ENCODE results near the gene KNCN.

DNA sequence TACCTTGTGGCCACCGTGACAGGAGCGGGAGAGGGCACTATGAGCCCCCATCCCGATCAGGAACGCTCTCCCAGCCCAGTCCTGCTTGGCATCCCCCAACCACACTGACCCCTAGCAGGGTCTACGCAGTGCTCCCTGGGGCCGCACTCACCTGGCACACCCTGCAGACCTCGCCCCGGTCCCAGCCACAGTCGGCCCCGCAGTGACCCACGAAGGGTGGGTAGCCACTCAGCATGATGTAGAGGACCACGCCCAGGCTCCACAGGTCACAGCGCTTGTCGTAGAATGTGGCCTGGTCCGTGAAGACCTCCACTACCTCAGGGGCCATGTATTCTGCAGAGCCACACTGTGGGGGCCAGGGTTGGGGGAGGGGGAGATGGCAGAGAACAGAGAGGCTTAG lies 11.1 kb upstream of the KNCN start:
- TF ChIP-seq, protein P1, sequence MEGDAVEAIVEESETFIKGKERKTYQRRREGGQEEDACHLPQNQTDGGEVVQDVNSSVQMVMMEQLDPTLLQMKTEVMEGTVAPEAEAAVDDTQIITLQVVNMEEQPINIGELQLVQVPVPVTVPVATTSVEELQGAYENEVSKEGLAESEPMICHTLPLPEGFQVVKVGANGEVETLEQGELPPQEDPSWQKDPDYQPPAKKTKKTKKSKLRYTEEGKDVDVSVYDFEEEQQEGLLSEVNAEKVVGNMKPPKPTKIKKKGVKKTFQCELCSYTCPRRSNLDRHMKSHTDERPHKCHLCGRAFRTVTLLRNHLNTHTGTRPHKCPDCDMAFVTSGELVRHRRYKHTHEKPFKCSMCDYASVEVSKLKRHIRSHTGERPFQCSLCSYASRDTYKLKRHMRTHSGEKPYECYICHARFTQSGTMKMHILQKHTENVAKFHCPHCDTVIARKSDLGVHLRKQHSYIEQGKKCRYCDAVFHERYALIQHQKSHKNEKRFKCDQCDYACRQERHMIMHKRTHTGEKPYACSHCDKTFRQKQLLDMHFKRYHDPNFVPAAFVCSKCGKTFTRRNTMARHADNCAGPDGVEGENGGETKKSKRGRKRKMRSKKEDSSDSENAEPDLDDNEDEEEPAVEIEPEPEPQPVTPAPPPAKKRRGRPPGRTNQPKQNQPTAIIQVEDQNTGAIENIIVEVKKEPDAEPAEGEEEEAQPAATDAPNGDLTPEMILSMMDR (IDR thresholded peaks at IDR 0.05) = no peak
- TF ChIP-seq POLR2A (IDR thresholded peaks at IDR 0.05) = no peak

Measured in testis (tissue), 2 donors.